Rectal smooth muscle tissue (tissue), 1 donor: Measurements from ENCODE around the gene CAMTA1.
"Not testable (repeated sequence)": the region's sequence is repeated elsewhere in the genome, so short reads cannot be mapped to it uniquely, and the experiment has no call there.

Source experiments
- H3K27ac ChIP-seq: one replicate; pipeline ENCODE4 v1.7.0; 2013; ENCODE audit warnings: low read depth, low read length, inconsistent platforms
- H3K27me3 ChIP-seq: one replicate; pipeline ENCODE4 v1.7.0; 2013; ENCODE audit warnings: low read length; ENCODE audit not compliant: control insufficient read depth, insufficient read depth
- H3K36me3 ChIP-seq: one replicate; pipeline ENCODE4 v1.7.0; 2013; ENCODE audit warnings: low read length; ENCODE audit not compliant: control insufficient read depth, insufficient read depth
- H3K4me1 ChIP-seq: one replicate; pipeline ENCODE4 v1.7.0; 2013; ENCODE audit warnings: low read length; ENCODE audit not compliant: control insufficient read depth, insufficient read depth
- H3K4me3 ChIP-seq: one replicate; pipeline ENCODE4 v1.7.0; 2013; ENCODE audit warnings: low read length
- H3K9ac ChIP-seq: one replicate; pipeline ENCODE4 v1.7.0; 2013; ENCODE audit warnings: low read length

Gene CAMTA1

DNA sequence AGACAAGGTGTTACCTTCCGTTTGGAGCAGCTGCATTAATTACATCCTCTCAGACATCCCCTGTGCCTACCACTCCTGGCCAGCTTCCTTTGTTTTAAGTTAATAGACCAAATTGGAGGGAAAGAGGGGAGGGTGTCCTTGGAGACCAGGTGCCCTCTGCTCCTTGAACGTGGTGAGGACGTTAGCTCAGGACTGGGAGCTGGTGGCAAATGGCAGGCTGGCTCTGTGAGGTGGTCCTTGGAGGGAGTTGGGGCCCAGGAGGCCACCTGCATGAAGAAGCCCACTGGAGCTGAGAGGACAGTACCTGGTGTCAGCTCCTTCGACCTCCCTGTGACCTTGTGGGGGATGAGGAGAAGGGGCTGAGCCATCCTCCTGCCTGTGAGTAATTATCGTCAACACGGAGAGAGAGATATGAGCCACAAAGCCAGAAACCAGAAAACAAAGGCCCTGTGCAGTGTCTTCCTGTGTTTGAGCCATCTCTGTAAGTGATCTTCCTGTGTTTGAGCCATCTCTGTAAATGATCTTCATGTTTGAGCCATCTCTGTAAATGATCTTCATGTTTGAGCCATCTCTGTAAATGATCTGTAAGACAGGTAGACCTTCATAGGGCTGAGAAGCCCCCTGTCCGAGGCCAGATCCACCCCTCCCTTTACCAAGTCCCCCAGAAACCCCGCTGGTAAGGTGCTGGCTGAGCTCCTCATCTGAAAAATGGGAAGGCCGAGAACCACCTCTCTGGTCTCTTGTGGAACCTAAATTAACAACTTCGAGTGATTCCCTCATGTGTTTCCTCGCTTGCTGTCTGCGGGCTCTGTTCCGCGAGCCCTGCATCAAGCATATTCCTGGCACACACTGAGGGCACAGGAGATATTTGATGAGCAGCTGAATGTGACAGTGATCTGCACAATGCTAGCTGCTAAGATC, 126.0 kb downstream of the CAMTA1 start:
- Histone ChIP-seq H3K27me3 (peaks cover 2% of the 10 kb centered on the region), H3K36me3 (no peaks in the 10 kb centered on the region), H3K27ac (no peak overlapping the region), H3K9ac (no peak overlapping the region), H3K4me3 (no peak overlapping the region), H3K4me1 (no peaks in the 10 kb centered on the region)

DNA sequence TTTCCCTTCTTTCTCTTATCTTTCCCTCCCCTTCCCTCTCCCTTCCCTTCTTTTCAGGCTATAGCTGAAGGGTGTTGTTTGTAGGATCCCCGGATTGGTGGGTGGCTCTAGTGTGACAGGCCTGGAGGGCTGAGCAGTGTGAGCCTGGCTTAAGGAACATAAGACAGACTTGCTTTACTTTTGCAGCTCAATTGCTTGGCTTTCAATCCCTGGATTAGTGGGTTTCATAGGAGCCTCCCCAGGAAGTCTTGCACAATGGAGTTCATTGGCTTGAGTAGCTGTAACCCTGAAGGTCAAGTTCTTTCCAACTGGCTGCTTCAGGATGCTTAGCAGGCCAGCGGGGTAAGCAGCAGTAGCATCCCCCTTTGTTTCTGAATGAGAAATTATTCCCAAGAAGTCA, 126.7 kb downstream of the CAMTA1 start:
- Histone ChIP-seq H3K9ac (no peak overlapping the region), H3K4me1 (no peaks in the 10 kb centered on the region), H3K36me3 (no peaks in the 10 kb centered on the region), H3K4me3 (no peak overlapping the region), H3K27ac (no peak overlapping the region), H3K27me3 (peaks cover 2% of the 10 kb centered on the region)

DNA sequence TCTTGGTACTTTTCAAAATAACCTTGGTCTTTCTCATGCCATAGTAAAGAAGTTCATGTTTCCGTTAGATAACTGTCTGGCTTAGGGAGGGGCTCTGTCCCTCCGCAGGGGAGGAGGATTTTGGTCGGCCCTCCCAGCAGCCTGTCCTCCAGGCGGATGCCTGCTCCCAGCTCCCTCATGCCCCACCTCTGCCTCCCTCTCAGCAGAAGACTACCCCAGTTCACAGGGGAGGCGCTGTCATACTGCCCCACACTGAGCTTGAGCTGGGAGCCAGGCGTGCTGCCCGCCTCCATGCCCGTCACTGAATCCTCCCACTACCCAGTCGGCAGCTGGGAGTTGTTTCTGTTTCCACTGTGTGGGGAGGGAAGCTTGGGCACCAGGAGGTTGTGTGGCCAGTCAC, 127.3 kb downstream of the CAMTA1 start:
- Histone ChIP-seq H3K36me3 (no peaks in the 10 kb centered on the region), H3K27me3 (peaks cover 2% of the 10 kb centered on the region), H3K4me3 (no peak overlapping the region), H3K27ac (no peak overlapping the region), H3K9ac (no peak overlapping the region), H3K4me1 (no peaks in the 10 kb centered on the region)

DNA sequence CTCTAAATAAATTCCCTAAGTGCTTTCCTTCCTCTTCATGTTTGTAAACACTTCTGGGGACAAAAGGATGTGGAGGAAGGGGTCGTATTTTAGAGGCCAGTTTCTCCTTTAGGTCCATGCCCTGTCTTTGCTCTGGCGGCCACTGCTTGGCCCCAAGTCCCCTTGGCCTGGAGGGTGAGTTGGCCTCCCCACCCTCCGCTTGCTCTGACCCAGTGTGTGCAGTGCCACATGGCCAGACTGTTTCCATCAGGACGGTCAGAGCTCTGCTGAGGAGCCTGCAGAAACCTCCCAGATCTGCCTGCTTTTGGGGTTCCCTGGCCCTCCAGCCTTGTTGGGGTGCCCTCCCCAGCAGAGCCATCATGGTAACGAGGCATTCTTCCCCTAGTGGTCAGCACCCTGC, 127.8 kb downstream of the CAMTA1 start:
- no peak overlapping the region for H3K9ac ChIP-seq
- no peaks in the 10 kb centered on the region for H3K4me1 ChIP-seq
- no peak overlapping the region for H3K27ac ChIP-seq
- H3K36me3 ChIP-seq, result no peaks in the 10 kb centered on the region
- H3K4me3 ChIP-seq, result no peak overlapping the region
- peaks cover 2% of the 10 kb centered on the region for H3K27me3 ChIP-seq

DNA sequence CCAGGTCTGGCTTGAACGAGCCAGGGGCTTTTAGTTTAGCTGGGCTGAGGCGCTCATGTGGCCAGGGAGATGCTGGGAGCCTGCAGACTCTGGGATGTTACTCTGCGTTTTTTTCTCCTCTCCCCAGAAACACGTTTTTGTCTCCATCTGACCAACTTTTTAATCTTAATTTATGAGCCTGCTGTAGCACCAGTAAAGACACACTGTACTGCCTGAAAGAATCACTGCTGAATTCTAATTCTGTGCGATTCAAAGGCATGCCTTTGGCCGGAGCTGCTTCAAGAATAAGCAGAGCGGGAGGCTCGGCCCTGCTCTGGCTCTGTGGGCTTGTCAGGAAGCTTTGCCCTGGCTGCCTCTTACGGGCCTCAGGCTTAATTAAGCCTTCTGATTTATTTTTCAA, 129.5 kb downstream of the CAMTA1 start:
- Histone ChIP-seq H3K27me3 (peaks cover 2% of the 10 kb centered on the region), H3K36me3 (no peaks in the 10 kb centered on the region), H3K9ac (no peak overlapping the region), H3K4me1 (no peaks in the 10 kb centered on the region), H3K4me3 (no peak overlapping the region), H3K27ac (no peak overlapping the region)

- Histone ChIP-seq H3K4me3 (no peak overlapping the region), H3K27ac (no peak overlapping the region), H3K36me3 (no peaks in the 10 kb centered on the region), H3K27me3 (peaks cover 2% of the 10 kb centered on the region), H3K9ac (no peak overlapping the region), H3K4me1 (no peaks in the 10 kb centered on the region)
These were observed 130.8 kb downstream of the CAMTA1 start for GRCh38 chr1:6915999-6916565.

DNA sequence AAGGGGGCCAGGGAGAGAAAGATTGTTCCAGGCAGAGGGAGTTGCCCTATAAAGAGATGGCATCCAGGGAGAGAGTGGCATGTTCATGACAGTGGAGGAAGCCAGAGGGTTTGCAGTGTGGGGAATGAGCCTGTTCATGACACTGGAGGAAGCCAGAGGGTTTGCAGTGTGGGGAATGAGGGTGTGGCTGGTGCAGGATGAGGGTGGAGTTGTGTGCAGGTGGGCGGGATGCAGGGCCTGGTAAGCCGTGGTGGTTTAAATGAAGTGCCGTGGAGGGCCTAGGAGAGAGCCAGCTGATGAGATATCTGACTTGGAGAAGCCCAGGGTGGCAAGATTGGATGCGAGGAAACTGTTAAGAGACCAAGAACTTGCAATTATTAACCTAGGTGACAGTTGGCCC, 131.8 kb downstream of the CAMTA1 start:
- Histone ChIP-seq H3K9ac (no peak overlapping the region), H3K4me3 (no peak overlapping the region), H3K4me1 (no peaks in the 10 kb centered on the region), H3K27ac (no peak overlapping the region), H3K36me3 (no peaks in the 10 kb centered on the region), H3K27me3 (peaks cover 2% of the 10 kb centered on the region)

DNA sequence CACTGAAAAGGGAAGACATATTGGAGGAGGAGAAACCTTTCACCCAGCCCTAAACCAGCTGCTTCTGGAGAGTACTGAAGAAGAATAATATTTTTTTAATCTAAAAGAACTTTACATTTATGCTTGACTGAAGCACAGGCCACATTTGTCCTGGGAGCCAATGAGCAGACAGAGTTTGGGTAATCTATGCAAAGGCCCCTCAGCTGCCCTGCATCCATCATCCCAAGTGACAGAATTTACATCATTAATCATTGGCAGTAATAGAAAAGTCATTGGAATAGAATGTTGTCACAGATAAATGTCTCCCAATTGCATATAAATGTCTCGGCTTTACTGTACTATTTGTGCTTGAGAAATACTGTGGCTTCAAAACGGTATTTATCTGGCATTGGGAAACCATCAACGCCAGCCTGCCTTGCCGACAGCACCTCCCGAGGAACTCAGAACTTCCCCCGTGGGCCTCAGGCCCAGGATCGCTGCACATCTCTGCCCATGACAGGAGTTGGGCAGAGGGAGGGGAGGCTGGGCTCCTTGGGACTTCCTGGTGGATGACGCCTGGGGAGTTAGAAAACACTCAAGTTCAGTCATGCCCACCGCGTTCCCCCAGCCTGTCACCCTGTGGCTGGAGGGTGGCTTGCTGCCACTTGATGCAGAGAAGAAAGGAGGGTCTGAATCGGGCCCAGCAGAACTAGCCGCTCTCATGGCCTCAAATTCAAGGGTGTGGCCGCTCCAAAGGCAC, 133.1 kb downstream of the CAMTA1 start:
- Histone ChIP-seq H3K4me1 (peaks cover 8% of the 10 kb centered on the region), H3K27me3 (peaks cover 2% of the 10 kb centered on the region), H3K27ac (no peak overlapping the region), H3K36me3 (no peaks in the 10 kb centered on the region), H3K9ac (no peak overlapping the region), H3K4me3 (no peak overlapping the region)

DNA sequence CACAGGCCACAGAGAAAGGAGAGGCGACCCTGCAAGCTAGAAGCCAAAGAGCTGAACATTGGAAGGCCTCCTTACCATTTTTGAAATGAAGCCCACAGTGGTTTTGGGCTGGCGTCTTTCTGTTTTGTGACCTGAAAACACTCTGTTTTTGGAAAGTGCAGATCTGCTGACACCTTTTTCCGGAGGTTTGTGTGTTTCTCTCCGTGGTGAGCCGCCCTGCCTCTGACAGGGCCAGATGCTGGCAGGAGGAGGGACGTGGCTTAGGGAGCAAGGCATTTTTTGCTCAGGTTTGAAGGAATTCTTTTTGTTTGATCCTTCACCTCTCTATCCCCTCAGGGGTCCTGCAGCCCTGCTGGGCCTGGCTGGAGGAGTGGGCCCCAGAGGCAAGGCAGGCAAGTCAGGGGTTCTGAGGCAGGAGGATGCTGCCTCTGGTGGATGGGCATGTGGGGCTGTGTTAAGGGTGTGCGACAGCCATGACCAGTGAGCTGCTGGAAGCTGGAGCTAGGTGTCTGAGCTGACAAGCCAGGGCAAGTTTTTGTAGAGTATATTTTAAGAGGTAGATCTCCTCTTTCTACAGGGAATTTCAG, 133.8 kb downstream of the CAMTA1 start:
- no peak overlapping the region for H3K9ac ChIP-seq
- H3K27ac ChIP-seq, result no peak overlapping the region
- H3K27me3 ChIP-seq, result peaks cover 2% of the 10 kb centered on the region
- no peak overlapping the region for H3K4me3 ChIP-seq
- H3K36me3 ChIP-seq, result no peaks in the 10 kb centered on the region
- peaks cover 14% of the 10 kb centered on the region for H3K4me1 ChIP-seq

GRCh38 chr1:6921506-6921905, 136.3 kb downstream of the CAMTA1 start:
- not testable (repeated sequence) for H3K27me3 ChIP-seq, H3K36me3 ChIP-seq, H3K27ac ChIP-seq, H3K4me3 ChIP-seq, H3K9ac ChIP-seq
- peaks cover 15% of the 10 kb centered on the region for H3K4me1 ChIP-seq

DNA sequence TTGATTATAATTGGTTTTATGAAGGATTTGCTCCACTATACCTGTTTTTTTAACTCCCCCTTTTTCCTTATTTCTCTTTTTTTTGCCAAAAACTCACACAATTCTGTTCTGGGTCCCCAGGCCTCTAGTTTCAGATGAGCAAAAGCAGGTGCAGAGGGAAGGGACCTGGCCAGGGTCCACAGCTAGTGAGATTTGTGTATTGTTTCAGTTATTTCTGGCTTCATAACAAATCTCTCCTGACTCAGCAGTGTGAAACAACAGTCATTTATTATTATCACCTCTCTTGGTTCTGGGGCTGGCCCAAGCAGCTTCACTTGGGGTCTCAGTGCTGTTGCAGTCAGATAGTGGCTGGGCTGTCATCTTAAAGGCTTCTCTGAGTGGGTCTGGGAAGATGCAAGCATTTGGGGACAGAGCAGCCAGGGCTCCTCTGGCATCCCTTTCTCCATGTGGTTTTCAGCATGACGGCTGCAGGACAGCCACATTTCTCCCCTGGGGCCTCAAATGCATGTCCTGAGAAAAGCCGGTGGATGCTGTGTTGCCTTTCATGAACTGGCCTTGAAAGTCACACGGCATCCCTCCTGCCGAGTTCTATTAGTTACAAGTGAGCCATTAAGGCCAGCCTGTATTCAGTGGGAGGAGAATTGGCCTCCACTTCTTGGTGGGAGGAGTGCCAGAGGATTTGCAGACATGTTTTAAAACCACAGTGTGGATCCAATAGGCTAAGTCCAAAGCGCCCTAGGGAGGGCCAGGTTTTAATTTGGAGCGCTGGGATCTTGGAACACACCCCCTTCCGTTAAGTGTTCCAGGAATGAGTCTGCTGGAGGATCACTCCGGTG, 137.1 kb downstream of the CAMTA1 start:
- H3K4me3 ChIP-seq, result no peak overlapping the region
- H3K4me1 ChIP-seq, result peaks cover 15% of the 10 kb centered on the region
- peak overlapping the region; percentile 75 for H3K27ac ChIP-seq
- H3K9ac ChIP-seq, result no peak overlapping the region
- H3K27me3 ChIP-seq, result no peaks in the 10 kb centered on the region
- no peaks in the 10 kb centered on the region for H3K36me3 ChIP-seq
